GM23248 (cell line): ENCODE results near the gene C2orf81.

Experiments
- EZH2 ChIP-seq: fragments of 200-600 bp; sonication (generic); IDR thresholded peaks from 2 replicates; pipeline ENCODE4 v1.6.1; 2018; ENCODE audit warnings: antibody characterized with exemption, mild to moderate bottlenecking; ENCODE audit not compliant: insufficient read depth, poor library complexity, severe bottlenecking
- EZH2phosphoT487 ChIP-seq: fragments of 200-600 bp; sonication (generic); IDR thresholded peaks from 2 replicates; pipeline ENCODE4 v1.6.1; 2018; ENCODE audit warnings: antibody characterized with exemption, moderate library complexity, mild to moderate bottlenecking, low read depth; ENCODE audit not compliant: insufficient read depth

- TF ChIP-seq EZH2, result no peak
- TF ChIP-seq EZH2phosphoT487, result no peak
These were observed 40.8 kb upstream of the C2orf81 start for GRCh38 chr2:74462054-74462785.
